ENCODE measurements around the gene ZNF765. TPM values are rescaled to one million over a fixed set of nuclear protein-coding genes. Genes with fewer than 3 reads are reported as not detected.
"Not testable (repeated sequence)": the region's sequence is repeated elsewhere in the genome, so short reads cannot be mapped to it uniquely, and the experiment has no call there.

The ZNF765 gene
- total and polyA plus RNA-seq, 8 donors: 2.1 to 35.7 (median 11.2) TPM

DNA sequence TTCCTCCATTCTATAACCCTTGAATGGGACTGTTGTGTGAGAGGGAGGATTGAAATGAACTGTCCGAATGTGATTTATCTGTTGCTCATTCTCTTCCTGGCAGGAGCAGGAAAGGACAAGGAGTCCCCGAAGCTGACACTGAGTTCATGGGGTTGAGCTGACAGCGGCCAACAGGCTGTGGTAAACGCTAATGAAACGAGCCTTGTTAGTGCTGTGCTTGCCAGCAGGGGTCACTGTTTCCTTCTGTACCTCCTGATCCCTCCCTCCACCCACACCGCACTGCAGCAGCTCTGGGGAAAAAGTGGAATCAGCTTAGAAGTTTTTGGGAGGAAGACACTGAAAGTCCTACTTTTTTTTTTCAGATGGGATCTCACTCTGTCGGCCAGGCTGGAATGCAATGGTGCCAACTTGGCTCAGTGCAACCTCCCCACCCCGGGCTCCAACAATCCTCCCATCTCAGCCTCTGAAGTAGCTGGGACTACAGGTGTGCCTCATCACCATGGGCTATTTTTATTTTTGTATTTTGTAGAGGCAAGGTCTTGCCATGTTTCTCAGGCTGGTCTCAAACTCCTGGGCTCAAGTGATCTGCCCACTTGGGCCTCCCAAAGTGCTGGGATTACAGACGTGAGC is 30.1 kb downstream of the ZNF765 start:
- peak; percentile 80 to 93 for DNase-seq
- Histone ChIP-seq H3K36me3 (peaks cover 0 to 4% (median 0%) of the 10 kb centered on the region in 4 donors), H3K27ac (no peak overlapping the region), H3K4me3 (no peak overlapping the region), H3K27me3 (no peaks in the 10 kb centered on the region), H3K9me3 (peaks cover 0 to under 1% (median 0%) of the 10 kb centered on the region in 4 donors), H3K4me1 (peaks cover 0 to 5% (median 2%) of the 10 kb centered on the region in 4 donors)
- WGBS, 5 donors: 19 to 25% (median 22%) methylated on average over 9 of the region's 9 CpGs
- intact Hi-C loops (cut with DNase I; ENCODE audit: low total_unique reads): loop anchor here (10.0 kb wide), 1 partner anchor 320 kb away; no protein-coding TSS in a partner anchor
- TF ChIP-seq POLR2AphosphoS5 (IDR thresholded peaks at IDR 0.05) (peak in 2 of 3 donors; percentile 19 to 25), EP300 (IDR thresholded peaks at IDR 0.05) (no peak)
- TF ChIP-seq, protein P1, sequence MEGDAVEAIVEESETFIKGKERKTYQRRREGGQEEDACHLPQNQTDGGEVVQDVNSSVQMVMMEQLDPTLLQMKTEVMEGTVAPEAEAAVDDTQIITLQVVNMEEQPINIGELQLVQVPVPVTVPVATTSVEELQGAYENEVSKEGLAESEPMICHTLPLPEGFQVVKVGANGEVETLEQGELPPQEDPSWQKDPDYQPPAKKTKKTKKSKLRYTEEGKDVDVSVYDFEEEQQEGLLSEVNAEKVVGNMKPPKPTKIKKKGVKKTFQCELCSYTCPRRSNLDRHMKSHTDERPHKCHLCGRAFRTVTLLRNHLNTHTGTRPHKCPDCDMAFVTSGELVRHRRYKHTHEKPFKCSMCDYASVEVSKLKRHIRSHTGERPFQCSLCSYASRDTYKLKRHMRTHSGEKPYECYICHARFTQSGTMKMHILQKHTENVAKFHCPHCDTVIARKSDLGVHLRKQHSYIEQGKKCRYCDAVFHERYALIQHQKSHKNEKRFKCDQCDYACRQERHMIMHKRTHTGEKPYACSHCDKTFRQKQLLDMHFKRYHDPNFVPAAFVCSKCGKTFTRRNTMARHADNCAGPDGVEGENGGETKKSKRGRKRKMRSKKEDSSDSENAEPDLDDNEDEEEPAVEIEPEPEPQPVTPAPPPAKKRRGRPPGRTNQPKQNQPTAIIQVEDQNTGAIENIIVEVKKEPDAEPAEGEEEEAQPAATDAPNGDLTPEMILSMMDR (IDR thresholded peaks at IDR 0.05): peak in 5 of 7 experiments; percentile 54 to 81 (median 67)

DNA sequence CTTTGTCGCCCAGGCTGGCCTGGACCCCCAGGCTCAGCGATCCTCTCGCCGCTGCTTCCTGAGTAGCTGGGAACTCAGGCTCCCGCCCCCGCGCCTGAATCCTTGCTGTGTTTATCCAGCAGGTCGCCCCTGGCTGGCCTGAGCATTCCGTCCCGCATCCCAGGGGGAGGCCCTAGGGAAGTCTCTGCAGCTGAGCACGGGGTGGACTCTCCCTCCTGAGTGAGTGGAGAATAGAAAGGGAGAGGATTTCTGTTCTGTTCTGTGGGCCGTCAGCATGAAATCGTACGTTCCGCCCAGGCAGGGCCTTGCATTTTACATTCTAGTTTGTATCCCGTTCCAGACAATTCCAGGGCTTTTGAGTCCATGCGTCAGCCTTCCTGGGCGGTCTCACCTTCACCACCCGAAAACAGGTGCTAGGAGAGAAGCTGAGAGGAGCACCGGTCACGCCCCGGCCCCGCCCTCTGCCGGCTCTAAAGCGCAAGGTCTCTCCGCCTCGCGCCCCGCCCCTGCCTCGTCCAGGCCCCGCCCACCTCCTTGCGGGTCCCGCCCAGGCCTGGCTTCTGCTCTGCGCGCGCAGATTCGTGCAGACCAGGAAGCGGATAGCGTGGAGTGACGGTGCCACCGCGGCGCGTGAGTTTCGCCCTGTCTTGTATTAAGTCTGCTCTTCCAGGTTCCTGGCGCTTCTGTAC is 36.6 kb downstream of the ZNF765 start, which contains the start of gene ZNF761:
ZNF761 (plus strand) TSS at position 586 of the 689 bp plus-strand sequence. CDS start 15,285 bp downstream, outside the sequence.
- Histone ChIP-seq H3K9me3 (peaks cover 0 to 8% (median 2%) of the 10 kb centered on the region in 4 donors), H3K27me3 (no peaks in the 10 kb centered on the region), H3K36me3 (peaks cover 0 to 28% (median 26%) of the 10 kb centered on the region in 4 donors), H3K4me3 (peak within 1 kb of the TSS; percentile 59 to 83 (median 73)), H3K4me1 (peaks cover 6 to 23% (median 20%) of the 10 kb centered on the region in 4 donors), H3K27ac (peak within 1 kb of the TSS; percentile 85 to 90 (median 86))
- intact Hi-C loops (cut with DNase I; ENCODE audit: low total_unique reads): loop anchor here (10.0 kb wide), 1 partner anchor 83 kb away; no protein-coding TSS in a partner anchor
- WGBS, 5 donors: 1 to 2% (median 1%) methylated on average over 33 to 46 of the region's 46 CpGs
- DNase-seq: peak; percentile 99
- TF ChIP-seq POLR2A (IDR thresholded peaks at IDR 0.05) (peak in 1 of 4 donors; percentile 71), POLR2AphosphoS5 (IDR thresholded peaks at IDR 0.05) (peak; percentile 83 to 96 (median 94)), EP300 (IDR thresholded peaks at IDR 0.05) (no peak)
- TF ChIP-seq, protein P1 (IDR thresholded peaks at IDR 0.05): peak in 5 of 7 experiments; percentile 25 to 61 (median 27)

DNA sequence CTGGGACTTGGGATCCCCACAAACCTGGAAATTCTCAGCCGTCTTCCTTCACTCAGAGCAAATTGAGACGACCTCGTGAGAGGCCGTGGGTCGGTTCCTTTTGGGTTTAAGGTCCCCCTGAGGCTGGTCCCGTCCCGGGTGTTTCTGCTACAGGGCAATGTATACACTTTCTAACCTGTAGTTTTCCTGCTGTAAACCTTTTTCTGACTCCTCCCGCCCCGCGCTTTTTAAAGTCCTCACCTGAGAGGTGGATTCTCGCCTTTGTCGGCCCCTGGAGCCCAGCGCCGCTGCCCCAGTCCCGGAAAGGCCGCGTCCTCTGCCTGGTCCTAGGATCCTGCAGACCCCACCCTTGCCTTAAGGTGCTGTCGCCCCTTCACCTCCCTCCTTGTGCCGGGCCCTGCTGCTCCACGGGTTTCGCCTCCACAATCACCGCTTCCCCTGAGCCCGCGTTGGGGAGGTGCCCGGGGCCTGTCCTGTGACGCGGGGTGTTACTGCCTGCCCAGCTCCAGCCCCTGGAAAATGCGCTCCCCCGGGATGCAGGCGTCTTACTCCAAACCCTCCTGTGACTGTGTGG is 37.2 kb downstream of the ZNF765 start:
- intact Hi-C loops (cut with DNase I; ENCODE audit: low total_unique reads): loop anchor here (10.0 kb wide), 1 partner anchor 83 kb away; no protein-coding TSS in a partner anchor
- WGBS, 5 donors: 0 to 1% (median 1%) methylated on average over 29 to 30 of the region's 30 CpGs
- Histone ChIP-seq H3K36me3 (peaks cover 0 to 34% (median 31%) of the 10 kb centered on the region in 4 donors), H3K4me3 (peak overlapping the region; percentile 59 to 83 (median 73)), H3K9me3 (peaks cover 0 to 13% (median 2%) of the 10 kb centered on the region in 4 donors), H3K27me3 (no peaks in the 10 kb centered on the region), H3K27ac (peak overlapping the region; percentile 83 to 90 (median 85)), H3K4me1 (peaks cover 6 to 23% (median 20%) of the 10 kb centered on the region in 4 donors)
- peak; percentile 27 to 68 for DNase-seq
- TF ChIP-seq, protein P1 (IDR thresholded peaks at IDR 0.05): no peak
- TF ChIP-seq POLR2A (IDR thresholded peaks at IDR 0.05): no peak
- TF ChIP-seq POLR2AphosphoS5 (IDR thresholded peaks at IDR 0.05): no peak
- TF ChIP-seq EP300 (IDR thresholded peaks at IDR 0.05): no peak

DNA sequence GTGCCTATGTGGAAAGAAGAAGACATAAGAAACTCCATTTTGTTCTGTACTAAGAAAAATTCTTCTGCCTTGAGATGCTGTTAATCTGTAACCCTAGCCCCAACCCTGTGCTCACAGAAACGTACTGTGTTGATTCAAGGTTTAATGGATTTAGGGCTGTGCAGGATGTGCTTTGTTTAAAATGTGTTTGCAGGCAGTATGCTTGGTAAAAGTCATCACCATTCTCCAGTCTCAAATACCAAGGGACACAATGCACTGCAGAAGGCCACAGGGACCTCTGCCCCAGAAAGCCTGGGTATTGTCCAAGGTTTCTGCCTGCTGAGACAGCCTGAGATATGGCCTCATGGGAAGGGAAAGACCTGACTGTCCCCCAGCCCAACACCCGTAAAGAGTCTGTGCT is 48.9 kb downstream of the ZNF765 start:
- not testable (repeated sequence) for H3K4me1 ChIP-seq
- H3K9me3 ChIP-seq: peaks cover 4 to 89% (median 47%) of the 10 kb centered on the region in 4 donors
- H3K36me3 ChIP-seq: peaks cover 30 to 97% (median 90%) of the 10 kb centered on the region in 4 donors

DNA sequence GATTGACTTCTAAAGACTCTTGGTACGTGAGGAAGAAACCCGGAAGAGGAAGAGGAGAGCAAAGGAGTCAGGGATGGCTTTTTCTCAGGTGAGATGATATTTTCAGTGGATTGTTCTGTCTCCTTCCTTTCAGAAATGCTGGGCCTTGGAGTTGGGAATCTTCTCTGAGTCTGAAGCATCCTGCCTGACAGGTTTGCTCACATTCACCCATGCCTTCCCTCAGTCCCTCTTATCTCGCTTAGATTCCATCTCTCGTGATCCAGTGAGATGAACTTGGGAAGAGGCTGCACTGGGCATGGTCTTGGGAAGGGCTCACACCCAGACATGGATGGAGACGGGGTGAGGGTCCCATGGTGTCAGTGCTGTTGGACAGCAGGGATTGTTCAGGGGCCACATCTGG is 52.2 kb downstream of the ZNF765 start:
- H3K4me3 ChIP-seq; H3K27me3 ChIP-seq; H3K27ac ChIP-seq; intact Hi-C loops (cut with DNase I; ENCODE audit: low total_unique reads); DNase-seq; H3K4me1 ChIP-seq: not testable (repeated sequence)
- 88 to 98% (median 90%) methylated on average over 5 of the region's 5 CpGs for WGBS, 5 donors
- H3K36me3 ChIP-seq: peaks cover 39 to 97% (median 92%) of the 10 kb centered on the region in 4 donors
- H3K9me3 ChIP-seq: peaks cover 8 to 87% (median 59%) of the 10 kb centered on the region in 4 donors

More for the DNA sequence above, 48.9 kb downstream of the ZNF765 start:
- H3K27me3 ChIP-seq; H3K27ac ChIP-seq; DNase-seq; H3K4me3 ChIP-seq; intact Hi-C loops (cut with DNase I; ENCODE audit: low total_unique reads): not testable (repeated sequence)
- 83 to 97% (median 83%) methylated on average over 2 of the region's 2 CpGs for WGBS, 5 donors

Measured in stomach (tissue), 9 donors.